ENCODE results near the gene GLG1. TPM values are rescaled to one million over a fixed set of nuclear protein-coding genes. Genes with fewer than 3 reads are reported as not detected.
"Not testable (repeated sequence)": the region's sequence is repeated elsewhere in the genome, so short reads cannot be mapped to it uniquely, and the experiment has no call there.

Gene GLG1
- total RNA-seq, 3 donors from 2014 or later = 45.1 to 52.4 (median 45.4) TPM

DNA sequence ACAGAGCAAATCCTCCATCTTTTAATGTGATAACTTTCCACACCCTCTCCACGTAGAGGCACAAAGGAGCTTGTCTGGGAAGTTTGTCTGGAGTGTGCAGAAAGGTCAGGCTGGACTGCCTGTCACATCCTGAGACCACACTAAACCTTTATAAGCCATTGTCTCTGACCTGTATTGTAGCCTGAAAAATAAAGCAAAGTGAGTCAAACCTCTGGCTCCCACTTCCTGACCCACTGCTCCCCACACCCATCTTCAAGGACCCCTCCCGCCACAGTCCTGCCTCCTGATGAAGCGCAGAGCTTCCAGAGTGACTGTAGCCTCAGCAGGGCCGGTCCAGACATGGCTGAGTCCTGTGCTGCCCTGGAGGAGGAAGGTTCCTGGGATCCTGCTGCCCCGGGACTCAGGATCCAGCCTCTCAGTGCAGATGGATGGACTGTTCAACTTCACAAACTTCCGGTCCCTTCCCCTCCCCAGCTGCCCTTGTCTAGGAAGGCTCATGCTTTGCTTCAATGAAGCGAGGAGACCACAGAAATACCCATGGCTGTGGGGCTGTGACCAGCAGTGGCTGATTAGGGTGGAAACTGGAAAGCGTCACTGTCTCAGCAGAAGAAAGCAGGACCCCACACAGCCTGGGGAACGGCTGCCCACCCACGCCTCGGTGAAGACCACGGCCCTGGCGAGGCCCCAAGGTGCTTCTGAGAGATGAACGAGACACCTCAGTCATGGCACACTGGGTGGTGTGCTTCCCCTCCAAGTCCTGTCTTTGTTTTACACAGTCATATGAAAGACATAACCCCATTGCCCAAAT is 154.8 kb downstream of the GLG1 start:
- peaks cover 41% of the 10 kb centered on the region for H3K36me3 Mint-ChIP-seq (ENCODE audit: insufficient read depth)
- no peak for ATAC-seq
- H3K4me3 Mint-ChIP-seq = no peak overlapping the region

GRCh38 chr16:74450967-74451760 is 155.8 kb downstream of the GLG1 start:
- no peak overlapping the region for H3K4me3 Mint-ChIP-seq
- no peaks in the 10 kb centered on the region for H3K27me3 Mint-ChIP-seq (ENCODE audit: low read depth)
- H3K9me3 Mint-ChIP-seq = no peaks in the 10 kb centered on the region
- H3K36me3 Mint-ChIP-seq (ENCODE audit: insufficient read depth) = peaks cover 42% of the 10 kb centered on the region
- ATAC-seq (no peak), DNase-seq (no peak)
- H3K4me1 Mint-ChIP-seq (ENCODE audit: low read depth) = no peaks in the 10 kb centered on the region

More for the DNA sequence above, 154.8 kb downstream of the GLG1 start:
- DNase-seq = no peak
- H3K4me1 Mint-ChIP-seq (ENCODE audit: low read depth) = no peaks in the 10 kb centered on the region
- H3K9me3 Mint-ChIP-seq = no peaks in the 10 kb centered on the region
- H3K27me3 Mint-ChIP-seq (ENCODE audit: low read depth) = no peaks in the 10 kb centered on the region

- peaks cover 33% of the 10 kb centered on the region for H3K36me3 Mint-ChIP-seq (ENCODE audit: insufficient read depth)
- no peak overlapping the region for H3K4me3 Mint-ChIP-seq
- ATAC-seq = no peak
- H3K27me3 Mint-ChIP-seq (ENCODE audit: low read depth) = no peaks in the 10 kb centered on the region
- DNase-seq = no peak
- H3K9me3 Mint-ChIP-seq = no peaks in the 10 kb centered on the region
- H3K4me1 Mint-ChIP-seq (ENCODE audit: low read depth) = no peaks in the 10 kb centered on the region
Observed at GRCh38 chr16:74450236-74450635, 156.7 kb downstream of the GLG1 start.

GRCh38 chr16:74449470-74449869 is 157.4 kb downstream of the GLG1 start:
- Mint-ChIP-seq H3K9me3 (no peaks in the 10 kb centered on the region), H3K4me3 (no peak overlapping the region), H3K27me3 (ENCODE audit: low read depth) (no peaks in the 10 kb centered on the region), H3K4me1 (ENCODE audit: low read depth) (no peaks in the 10 kb centered on the region), H3K36me3 (ENCODE audit: insufficient read depth) (peaks cover 29% of the 10 kb centered on the region)
- DNase-seq (no peak), ATAC-seq (no peak)

- DNase-seq = no peak
- peaks cover 29% of the 10 kb centered on the region for H3K36me3 Mint-ChIP-seq (ENCODE audit: insufficient read depth)
- no peak overlapping the region for H3K4me3 Mint-ChIP-seq
- no peaks in the 10 kb centered on the region for H3K27me3 Mint-ChIP-seq (ENCODE audit: low read depth)
- no peaks in the 10 kb centered on the region for H3K9me3 Mint-ChIP-seq
- no peaks in the 10 kb centered on the region for H3K4me1 Mint-ChIP-seq (ENCODE audit: low read depth)
- ATAC-seq = no peak
Observed at GRCh38 chr16:74448990-74449389, 157.9 kb downstream of the GLG1 start.

GRCh38 chr16:74447578-74447977 is 159.3 kb downstream of the GLG1 start:
- no peak for DNase-seq
- peaks cover 3% of the 10 kb centered on the region for H3K4me1 Mint-ChIP-seq (ENCODE audit: low read depth)
- no peak for ATAC-seq
- H3K36me3 Mint-ChIP-seq (ENCODE audit: insufficient read depth) = peaks cover 25% of the 10 kb centered on the region
- no peaks in the 10 kb centered on the region for H3K9me3 Mint-ChIP-seq
- H3K4me3 Mint-ChIP-seq = no peak overlapping the region
- H3K27me3 Mint-ChIP-seq (ENCODE audit: low read depth) = no peaks in the 10 kb centered on the region

DNA sequence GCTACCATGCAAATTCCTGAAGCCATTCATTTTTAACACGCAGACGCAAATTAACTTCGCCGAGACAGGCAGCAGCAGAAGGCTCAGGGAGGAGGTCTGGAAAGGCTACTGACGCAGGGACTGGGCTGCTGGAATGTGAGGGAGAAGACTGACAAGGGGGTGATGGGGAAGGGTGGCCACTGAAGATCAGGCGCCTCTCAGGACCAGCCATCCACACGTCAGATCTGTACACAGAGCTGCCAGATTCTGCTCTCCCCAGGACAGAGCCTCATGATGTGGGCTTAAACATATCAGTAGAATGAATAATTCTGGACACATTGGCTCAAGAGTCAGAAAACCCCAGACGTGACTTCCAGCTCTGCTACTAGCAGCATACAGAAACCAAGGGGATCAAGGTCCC is 160.0 kb downstream of the GLG1 start:
- no peak for ATAC-seq
- Mint-ChIP-seq H3K4me1 (ENCODE audit: low read depth) (peaks cover 4% of the 10 kb centered on the region), H3K27me3 (ENCODE audit: low read depth) (no peaks in the 10 kb centered on the region), H3K4me3 (no peak overlapping the region), H3K9me3 (no peaks in the 10 kb centered on the region), H3K36me3 (ENCODE audit: insufficient read depth) (peaks cover 18% of the 10 kb centered on the region)
- DNase-seq = no peak

DNA sequence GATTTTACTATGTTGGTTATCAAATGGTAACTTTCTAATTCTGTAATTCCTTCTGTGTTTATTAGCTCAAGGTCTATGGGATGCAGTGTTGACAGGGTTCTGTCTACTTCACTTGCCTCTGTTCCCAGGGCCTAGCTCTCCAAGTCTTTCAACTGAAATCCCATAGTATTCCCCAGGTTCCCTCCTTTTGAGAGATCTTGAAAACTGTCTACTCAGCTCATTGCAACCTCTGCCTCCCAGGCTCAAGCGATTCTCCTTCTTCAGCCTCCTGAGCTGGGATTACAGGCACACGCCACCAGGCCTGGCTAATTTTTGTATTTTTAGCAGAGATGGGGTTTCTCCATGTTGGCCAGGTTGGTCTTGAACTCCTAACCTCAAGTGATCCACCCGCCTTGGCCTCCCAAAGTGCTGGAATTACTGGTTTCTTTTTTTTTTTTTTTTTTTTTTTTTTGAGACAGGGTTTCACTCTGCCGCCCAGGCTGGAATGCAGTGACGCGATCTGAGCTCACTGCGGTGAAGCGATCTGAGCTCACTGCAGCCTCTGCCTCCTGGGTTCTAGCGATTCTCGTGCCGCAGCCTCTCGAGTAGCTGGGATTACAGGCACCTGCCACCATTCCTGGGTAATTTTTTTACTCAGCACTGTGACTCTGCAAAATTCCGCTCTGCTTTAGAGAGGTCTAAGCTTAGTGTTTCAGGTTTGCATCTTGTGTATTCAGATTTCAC is 163.1 kb downstream of the GLG1 start:
- H3K27me3 Mint-ChIP-seq (ENCODE audit: low read depth); H3K4me3 Mint-ChIP-seq; ATAC-seq; H3K9me3 Mint-ChIP-seq; DNase-seq: not testable (repeated sequence)
- H3K36me3 Mint-ChIP-seq (ENCODE audit: insufficient read depth) = peaks cover 21% of the 10 kb centered on the region
- H3K4me1 Mint-ChIP-seq (ENCODE audit: low read depth) = peaks cover 13% of the 10 kb centered on the region

DNA sequence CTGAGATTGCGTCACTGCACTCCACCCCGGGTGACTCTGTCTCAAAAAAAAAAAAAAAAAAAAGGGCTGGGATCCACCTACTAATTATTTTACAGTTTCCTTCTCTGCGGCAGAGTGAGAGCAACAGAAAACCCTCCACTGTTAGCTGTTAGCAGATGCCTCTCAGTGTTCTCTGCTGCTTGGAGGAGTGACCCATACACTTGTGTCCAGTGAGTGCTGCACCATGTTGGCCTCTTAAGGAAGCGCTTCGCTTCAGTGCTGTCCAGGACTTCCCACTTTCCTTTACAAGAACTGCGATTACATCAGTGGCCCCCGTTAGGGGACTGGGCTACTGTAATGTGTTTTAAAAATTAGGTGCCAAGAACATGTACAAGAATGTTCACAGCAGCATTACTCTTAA is 167.2 kb downstream of the GLG1 start:
- no peaks in the 10 kb centered on the region for H3K27me3 Mint-ChIP-seq (ENCODE audit: low read depth)
- peaks cover 11% of the 10 kb centered on the region for H3K36me3 Mint-ChIP-seq (ENCODE audit: insufficient read depth)
- no peaks in the 10 kb centered on the region for H3K9me3 Mint-ChIP-seq
- H3K4me1 Mint-ChIP-seq (ENCODE audit: low read depth) = peaks cover 20% of the 10 kb centered on the region
- no peak overlapping the region for H3K4me3 Mint-ChIP-seq
- no peak for ATAC-seq
- no peak for DNase-seq

DNA sequence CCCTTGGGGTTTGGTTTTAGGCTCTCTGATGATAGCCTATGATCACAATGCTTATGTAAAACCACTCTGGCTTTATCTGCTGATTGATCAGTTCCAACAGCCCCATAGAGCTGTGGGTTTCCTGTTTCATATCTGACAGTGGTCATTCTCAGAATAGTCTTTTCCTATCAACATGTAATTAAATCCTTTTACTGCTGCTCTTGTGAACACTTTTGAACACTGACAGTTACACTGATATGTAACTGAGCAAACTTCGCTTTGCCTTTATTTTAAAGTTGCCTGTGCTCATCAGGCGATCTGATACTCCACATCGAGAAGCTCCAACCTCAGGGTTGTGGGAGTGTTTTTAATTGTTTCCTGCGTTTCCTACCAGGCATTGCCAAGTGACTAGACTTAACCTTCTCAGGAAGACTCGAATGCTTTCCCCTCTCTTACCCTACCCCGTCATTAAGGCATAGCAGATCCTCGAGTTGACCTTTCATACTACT is 168.4 kb downstream of the GLG1 start:
- Mint-ChIP-seq H3K4me1 (ENCODE audit: low read depth) (peaks cover 20% of the 10 kb centered on the region), H3K27me3 (ENCODE audit: low read depth) (no peaks in the 10 kb centered on the region), H3K9me3 (peaks cover 4% of the 10 kb centered on the region), H3K36me3 (ENCODE audit: insufficient read depth) (peaks cover 11% of the 10 kb centered on the region), H3K4me3 (peak overlapping the region; percentile 34)
- peak; percentile 34 to 59 for ATAC-seq
- no peak for DNase-seq

DNA sequence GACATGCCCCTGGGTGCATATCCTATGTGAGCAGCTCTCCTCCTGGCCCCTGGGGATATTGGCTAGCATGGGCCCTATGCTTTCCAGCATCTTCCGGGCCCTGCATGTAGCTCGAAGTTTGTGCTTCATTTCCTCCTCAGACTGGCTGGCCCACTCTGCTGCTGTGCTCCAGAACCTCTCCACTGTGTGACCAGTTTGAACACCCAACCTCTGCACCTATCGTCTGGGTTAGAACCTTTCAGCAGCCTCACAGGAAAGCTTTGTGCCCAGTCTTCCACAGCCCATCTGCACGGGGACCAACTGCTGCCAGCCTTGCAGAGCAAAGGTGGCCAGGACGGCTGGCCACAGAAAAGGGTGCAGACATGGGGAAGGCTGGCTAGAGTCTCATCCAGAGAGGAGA is 175.4 kb downstream of the GLG1 start:
- Mint-ChIP-seq H3K27me3 (ENCODE audit: low read depth) (no peaks in the 10 kb centered on the region), H3K9me3 (peaks cover 4% of the 10 kb centered on the region), H3K36me3 (ENCODE audit: insufficient read depth) (no peaks in the 10 kb centered on the region), H3K4me3 (no peak overlapping the region), H3K4me1 (ENCODE audit: low read depth) (peaks cover 3% of the 10 kb centered on the region)
- DNase-seq = no peak
- no peak for ATAC-seq

GRCh38 chr16:74430036-74430712 is 176.7 kb downstream of the GLG1 start:
- H3K27me3 Mint-ChIP-seq (ENCODE audit: low read depth); H3K4me1 Mint-ChIP-seq (ENCODE audit: low read depth); H3K4me3 Mint-ChIP-seq; H3K36me3 Mint-ChIP-seq (ENCODE audit: insufficient read depth); H3K9me3 Mint-ChIP-seq: not testable (repeated sequence)
- DNase-seq = peak; percentile 33
- peak; percentile 75 to 76 for ATAC-seq

DNA sequence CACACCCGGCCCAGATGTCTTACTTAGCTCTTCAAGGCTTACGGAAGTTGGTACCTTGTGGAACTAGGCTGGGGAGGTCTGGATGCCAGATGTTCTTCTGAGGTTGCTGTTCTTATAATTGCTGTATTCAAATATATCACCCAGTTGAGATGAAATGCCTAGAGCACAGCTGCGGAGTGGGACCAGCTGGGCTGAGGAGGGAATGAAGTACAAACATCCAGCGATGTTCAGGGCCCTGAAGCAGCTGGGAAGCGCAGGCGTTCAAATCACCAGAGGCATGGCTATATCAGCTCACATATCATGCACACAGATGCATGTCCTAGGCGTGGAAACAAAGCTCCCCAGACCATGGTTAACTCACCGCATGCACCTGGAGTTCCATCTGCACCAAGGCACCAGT is 178.4 kb downstream of the GLG1 start:
- not testable (repeated sequence) for H3K27me3 Mint-ChIP-seq (ENCODE audit: low read depth); DNase-seq; H3K9me3 Mint-ChIP-seq; H3K4me1 Mint-ChIP-seq (ENCODE audit: low read depth); ATAC-seq; H3K4me3 Mint-ChIP-seq; H3K36me3 Mint-ChIP-seq (ENCODE audit: insufficient read depth)

DNA sequence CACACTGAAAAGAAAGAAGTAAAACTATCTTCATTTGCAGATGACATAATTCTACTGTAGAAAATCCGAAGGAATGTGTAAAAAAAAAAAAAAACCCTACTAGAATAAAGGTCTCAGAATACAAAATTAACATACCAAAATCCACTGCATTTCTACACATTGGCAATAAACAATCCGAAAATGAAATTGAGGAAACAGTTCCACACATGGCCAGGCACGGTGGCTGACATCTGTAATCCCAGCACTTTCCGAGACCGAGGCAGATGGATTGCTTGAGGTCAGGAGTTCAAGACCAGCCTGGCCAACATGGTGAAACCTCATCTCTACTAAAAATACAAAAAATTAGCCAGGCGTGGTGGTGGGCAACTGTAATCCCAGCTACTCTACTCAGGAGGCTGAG is 181.2 kb downstream of the GLG1 start:
- not testable (repeated sequence) for H3K36me3 Mint-ChIP-seq (ENCODE audit: insufficient read depth); H3K4me1 Mint-ChIP-seq (ENCODE audit: low read depth); DNase-seq; H3K27me3 Mint-ChIP-seq (ENCODE audit: low read depth); ATAC-seq; H3K9me3 Mint-ChIP-seq; H3K4me3 Mint-ChIP-seq
